ENCODE measurements around the gene R3HDML. TPM values are rescaled to one million over a fixed set of nuclear protein-coding genes. Genes with fewer than 3 reads are reported as not detected.

R3HDML gene
- total and polyA plus RNA-seq, 2 of the 13 experiments (the other 11 are each of a cell fraction or from before 2014, with no cell fraction given): not detected

DNA sequence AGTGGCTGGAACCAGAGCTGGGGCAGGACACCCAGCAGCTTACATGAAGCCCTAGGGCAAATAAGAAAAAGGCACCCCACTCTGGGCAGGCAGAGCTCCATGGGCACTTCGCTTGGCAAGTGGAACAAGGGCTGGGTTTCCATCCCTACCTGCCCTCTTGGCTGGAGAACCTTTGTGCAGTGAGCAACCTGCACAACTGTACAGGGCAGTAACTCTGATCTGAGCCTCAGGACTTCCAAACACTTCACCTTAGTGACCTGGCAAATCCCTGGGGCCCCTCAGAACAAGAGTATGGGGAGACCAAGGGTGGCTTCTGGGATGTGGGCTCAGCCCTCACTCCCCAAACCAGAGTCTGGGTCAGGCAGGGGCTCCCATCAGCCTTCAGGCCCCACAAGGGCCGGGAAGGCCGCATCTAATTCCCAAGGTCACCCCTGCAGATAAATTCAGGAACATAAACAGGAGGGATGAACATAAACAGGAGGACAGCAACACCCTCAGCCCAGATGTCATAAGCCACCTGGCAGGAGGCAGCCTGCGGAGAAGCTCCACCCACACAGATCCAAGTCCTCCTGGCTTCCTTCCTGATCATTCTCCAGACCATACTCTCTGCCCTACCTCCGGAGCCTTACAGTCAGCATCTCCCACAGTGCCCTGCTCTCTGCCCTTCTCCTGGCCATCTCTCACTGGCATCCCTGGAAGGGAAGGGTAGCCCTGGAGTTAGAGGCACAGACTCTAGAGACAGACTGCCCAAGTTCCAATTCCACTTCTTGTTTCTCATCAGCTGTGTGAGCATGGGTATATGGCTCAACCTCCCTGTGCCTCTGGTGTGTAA, 56.1 kb downstream of the R3HDML start (continued):
- TF ChIP-seq, protein P1, sequence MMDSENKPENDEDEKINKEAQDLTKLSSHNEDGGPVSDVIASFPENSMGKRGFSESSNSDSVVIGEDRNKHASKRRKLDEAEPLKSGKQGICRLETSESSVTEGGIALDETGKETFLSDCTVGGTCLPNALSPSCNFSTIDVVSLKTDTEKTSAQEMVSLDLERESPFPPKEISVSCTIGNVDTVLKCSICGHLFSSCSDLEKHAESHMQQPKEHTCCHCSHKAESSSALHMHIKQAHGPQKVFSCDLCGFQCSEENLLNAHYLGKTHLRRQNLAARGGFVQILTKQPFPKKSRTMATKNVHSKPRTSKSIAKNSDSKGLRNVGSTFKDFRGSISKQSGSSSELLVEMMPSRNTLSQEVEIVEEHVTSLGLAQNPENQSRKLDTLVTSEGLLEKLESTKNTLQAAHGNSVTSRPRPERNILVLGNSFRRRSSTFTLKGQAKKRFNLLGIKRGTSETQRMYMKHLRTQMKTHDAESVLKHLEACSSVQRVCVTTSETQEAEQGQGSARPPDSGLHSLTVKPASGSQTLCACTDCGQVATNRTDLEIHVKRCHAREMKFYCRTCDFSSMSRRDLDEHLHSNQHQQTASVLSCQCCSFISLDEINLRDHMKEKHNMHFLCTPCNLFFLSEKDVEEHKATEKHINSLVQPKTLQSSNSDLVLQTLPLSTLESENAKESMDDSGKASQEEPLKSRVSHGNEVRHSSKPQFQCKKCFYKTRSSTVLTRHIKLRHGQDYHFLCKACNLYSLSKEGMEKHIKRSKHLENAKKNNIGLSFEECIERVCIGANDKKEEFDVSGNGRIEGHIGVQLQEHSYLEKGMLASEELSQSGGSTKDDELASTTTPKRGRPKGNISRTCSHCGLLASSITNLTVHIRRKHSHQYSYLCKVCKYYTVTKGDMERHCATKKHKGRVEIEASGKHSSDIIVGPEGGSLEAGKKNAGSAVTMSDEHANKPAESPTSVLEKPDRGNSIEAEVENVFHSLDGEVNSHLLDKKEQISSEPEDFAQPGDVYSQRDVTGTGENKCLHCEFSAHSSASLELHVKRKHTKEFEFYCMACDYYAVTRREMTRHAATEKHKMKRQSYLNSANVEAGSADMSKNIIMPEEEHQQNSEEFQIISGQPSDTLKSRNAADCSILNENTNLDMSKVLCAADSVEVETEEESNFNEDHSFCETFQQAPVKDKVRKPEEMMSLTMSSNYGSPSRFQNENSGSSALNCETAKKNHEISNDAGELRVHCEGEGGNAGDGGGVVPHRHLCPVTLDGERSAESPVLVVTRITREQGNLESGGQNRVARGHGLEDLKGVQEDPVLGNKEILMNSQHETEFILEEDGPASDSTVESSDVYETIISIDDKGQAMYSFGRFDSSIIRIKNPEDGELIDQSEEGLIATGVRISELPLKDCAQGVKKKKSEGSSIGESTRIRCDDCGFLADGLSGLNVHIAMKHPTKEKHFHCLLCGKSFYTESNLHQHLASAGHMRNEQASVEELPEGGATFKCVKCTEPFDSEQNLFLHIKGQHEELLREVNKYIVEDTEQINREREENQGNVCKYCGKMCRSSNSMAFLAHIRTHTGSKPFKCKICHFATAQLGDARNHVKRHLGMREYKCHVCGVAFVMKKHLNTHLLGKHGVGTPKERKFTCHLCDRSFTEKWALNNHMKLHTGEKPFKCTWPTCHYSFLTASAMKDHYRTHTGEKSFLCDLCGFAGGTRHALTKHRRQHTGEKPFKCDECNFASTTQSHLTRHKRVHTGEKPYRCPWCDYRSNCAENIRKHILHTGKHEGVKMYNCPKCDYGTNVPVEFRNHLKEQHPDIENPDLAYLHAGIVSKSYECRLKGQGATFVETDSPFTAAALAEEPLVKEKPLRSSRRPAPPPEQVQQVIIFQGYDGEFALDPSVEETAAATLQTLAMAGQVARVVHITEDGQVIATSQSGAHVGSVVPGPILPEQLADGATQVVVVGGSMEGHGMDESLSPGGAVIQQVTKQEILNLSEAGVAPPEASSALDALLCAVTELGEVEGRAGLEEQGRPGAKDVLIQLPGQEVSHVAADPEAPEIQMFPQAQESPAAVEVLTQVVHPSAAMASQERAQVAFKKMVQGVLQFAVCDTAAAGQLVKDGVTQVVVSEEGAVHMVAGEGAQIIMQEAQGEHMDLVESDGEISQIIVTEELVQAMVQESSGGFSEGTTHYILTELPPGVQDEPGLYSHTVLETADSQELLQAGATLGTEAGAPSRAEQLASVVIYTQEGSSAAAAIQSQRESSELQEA (CRISPR knock-in tag; IDR thresholded peaks at IDR 0.05; ENCODE audit: not compliant biosample characterization): peak; percentile 32
- TF ChIP-seq RBM39 (IDR thresholded peaks at IDR 0.05; ENCODE audit: low read depth, low read length, poor library complexity, severe bottlenecking): peak; percentile 31
- peak; percentile 67 for TF ChIP-seq POLR2G (IDR thresholded peaks at IDR 0.05; ENCODE audit: low read depth, low read length)
- TF ChIP-seq PHF21A (CRISPR knock-in tag; IDR thresholded peaks at IDR 0.05): peak; percentile 87; the same call in 1 of the 2 replicates
- TF ChIP-seq, protein P2, sequence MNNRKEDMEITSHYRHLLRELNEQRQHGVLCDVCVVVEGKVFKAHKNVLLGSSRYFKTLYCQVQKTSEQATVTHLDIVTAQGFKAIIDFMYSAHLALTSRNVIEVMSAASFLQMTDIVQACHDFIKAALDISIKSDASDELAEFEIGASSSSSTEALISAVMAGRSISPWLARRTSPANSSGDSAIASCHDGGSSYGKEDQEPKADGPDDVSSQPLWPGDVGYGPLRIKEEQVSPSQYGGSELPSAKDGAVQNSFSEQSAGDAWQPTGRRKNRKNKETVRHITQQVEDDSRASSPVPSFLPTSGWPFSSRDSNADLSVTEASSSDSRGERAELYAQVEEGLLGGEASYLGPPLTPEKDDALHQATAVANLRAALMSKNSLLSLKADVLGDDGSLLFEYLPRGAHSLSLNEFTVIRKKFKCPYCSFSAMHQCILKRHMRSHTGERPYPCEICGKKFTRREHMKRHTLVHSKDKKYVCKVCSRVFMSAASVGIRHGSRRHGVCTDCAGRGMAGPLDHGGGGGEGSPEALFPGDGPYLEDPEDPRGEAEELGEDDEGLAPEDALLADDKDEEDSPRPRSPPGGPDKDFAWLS (CRISPR knock-in tag; IDR thresholded peaks at IDR 0.05; ENCODE audit: borderline replicate concordance): no peak
- peak; percentile 87 for TF ChIP-seq CBX1 (IDR thresholded peaks at IDR 0.05; ENCODE audit: low read depth)
- no peak for TF ChIP-seq ZFP41 (CRISPR knock-in tag; IDR thresholded peaks at IDR 0.05; ENCODE audit: borderline replicate concordance)
- peak; percentile 75 for TF ChIP-seq ZNF883 (CRISPR knock-in tag; IDR thresholded peaks at IDR 0.05; ENCODE audit: not compliant biosample characterization)
- TF ChIP-seq GATAD2A (CRISPR knock-in tag; IDR thresholded peaks at IDR 0.05): peak; percentile 92
- TF ChIP-seq ZNF256 (CRISPR knock-in tag; conservative IDR thresholded peaks at IDR 0.05): no peak; the same call in 1 of the 2 replicates
- TF ChIP-seq, protein P3, sequence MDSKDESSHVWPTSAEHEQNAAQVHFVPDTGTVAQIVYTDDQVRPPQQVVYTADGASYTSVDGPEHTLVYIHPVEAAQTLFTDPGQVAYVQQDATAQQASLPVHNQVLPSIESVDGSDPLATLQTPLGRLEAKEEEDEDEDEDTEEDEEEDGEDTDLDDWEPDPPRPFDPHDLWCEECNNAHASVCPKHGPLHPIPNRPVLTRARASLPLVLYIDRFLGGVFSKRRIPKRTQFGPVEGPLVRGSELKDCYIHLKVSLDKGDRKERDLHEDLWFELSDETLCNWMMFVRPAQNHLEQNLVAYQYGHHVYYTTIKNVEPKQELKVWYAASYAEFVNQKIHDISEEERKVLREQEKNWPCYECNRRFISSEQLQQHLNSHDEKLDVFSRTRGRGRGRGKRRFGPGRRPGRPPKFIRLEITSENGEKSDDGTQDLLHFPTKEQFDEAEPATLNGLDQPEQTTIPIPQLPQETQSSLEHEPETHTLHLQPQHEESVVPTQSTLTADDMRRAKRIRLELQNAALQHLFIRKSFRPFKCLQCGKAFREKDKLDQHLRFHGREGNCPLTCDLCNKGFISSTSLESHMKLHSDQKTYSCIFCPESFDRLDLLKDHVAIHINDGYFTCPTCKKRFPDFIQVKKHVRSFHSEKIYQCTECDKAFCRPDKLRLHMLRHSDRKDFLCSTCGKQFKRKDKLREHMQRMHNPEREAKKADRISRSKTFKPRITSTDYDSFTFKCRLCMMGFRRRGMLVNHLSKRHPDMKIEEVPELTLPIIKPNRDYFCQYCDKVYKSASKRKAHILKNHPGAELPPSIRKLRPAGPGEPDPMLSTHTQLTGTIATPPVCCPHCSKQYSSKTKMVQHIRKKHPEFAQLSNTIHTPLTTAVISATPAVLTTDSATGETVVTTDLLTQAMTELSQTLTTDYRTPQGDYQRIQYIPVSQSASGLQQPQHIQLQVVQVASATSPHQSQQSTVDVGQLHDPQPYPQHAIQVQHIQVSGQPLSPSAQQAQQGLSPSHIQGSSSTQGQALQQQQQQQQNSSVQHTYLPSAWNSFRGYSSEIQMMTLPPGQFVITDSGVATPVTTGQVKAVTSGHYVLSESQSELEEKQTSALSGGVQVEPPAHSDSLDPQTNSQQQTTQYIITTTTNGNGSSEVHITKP (CRISPR knock-in tag; IDR thresholded peaks at IDR 0.05; ENCODE audit: low read depth): peak; percentile 17; the same call in 1 of the 2 replicates

Measured in HepG2 (cell line).